MCF 10A (cell line): ENCODE measurements around the gene CORO7. TPM values are rescaled to one million over a fixed set of nuclear protein-coding genes. Genes with fewer than 3 reads are reported as not detected.

Source experiments
- BruUV-seq: library from RNA; stranded (reverse); fragments of 400-500 nt; replicated peaks from 2 replicates; lab custom pipeline; 2021; lab: Mats Ljungman, UMichigan
- CTCF ChIA-PET: fragments of 300-600 bp; sonication (Branson Sonifier 250); formaldehyde crosslinking; extraction: SDS; loops from one replicate; lab custom pipeline; 2021; ENCODE audit warnings: antibody characterized with exemption, inconsistent platforms; lab: Yijun Ruan, JAX
- POLR2A ChIA-PET: fragments of 300-600, 350-650 bp; sonication (Branson Sonifier 250); formaldehyde crosslinking; extraction: SDS; loops from one replicate; lab custom pipeline; 2020; ENCODE audit warnings: antibody characterized with exemption, inconsistent platforms; lab: Yijun Ruan, JAX
- DNase-seq: peaks from one replicate; pipeline ENCODE4 v3.0.0-alpha.2; 2018; ENCODE audit not compliant: unreplicated experiment
- H3K27ac Mint-ChIP-seq: one replicate; pipeline ENCODE4 v1.8.0; 2022; ENCODE audit warnings: mild to moderate bottlenecking, low read depth, mixed read lengths; ENCODE audit not compliant: unreplicated experiment
- H3K27me3 Mint-ChIP-seq: one replicate; pipeline ENCODE4 v1.8.0; 2022; ENCODE audit warnings: mixed read lengths; ENCODE audit not compliant: insufficient read depth, unreplicated experiment
- H3K36me3 Mint-ChIP-seq: one replicate; pipeline ENCODE4 v1.8.0; 2022; ENCODE audit warnings: mild to moderate bottlenecking, moderate library complexity, mixed read lengths; ENCODE audit not compliant: insufficient read depth, unreplicated experiment
- H3K4me1 Mint-ChIP-seq: one replicate; pipeline ENCODE4 v1.8.0; 2022; ENCODE audit warnings: mixed read lengths; ENCODE audit not compliant: insufficient read depth, unreplicated experiment
- H3K4me3 Mint-ChIP-seq: one replicate; pipeline ENCODE4 v1.8.0; 2022; ENCODE audit warnings: mild to moderate bottlenecking, moderate library complexity, mixed read lengths; ENCODE audit not compliant: unreplicated experiment
- H3K9me3 Mint-ChIP-seq: one replicate; pipeline ENCODE4 v1.8.0; 2022; ENCODE audit warnings: mixed read lengths; ENCODE audit not compliant: unreplicated experiment
- intact Hi-C: fragments of 100-400 bp; cut with micrococcal nuclease; formaldehyde crosslinking; loops from 2 replicates; pipeline ENCODE4 v1.14.1; 2022
- total RNA-seq: library from RNA; stranded (reverse); gene quantifications from 2 replicates; pipeline ENCODE4 v1.2.3, GENCODE V29; 2022
- TF ChIP-seq, protein P1 (sequence below): fragments of 200-600 bp; IDR thresholded peaks from one replicate; pipeline ENCODE4 v1.8.0; 2022; ENCODE audit warnings: antibody characterized with exemption, mild to moderate bottlenecking; ENCODE audit not compliant: unreplicated experiment

Gene CORO7
- total RNA-seq, 1 experiment from 2014 or later, result 20.3 TPM

DNA sequence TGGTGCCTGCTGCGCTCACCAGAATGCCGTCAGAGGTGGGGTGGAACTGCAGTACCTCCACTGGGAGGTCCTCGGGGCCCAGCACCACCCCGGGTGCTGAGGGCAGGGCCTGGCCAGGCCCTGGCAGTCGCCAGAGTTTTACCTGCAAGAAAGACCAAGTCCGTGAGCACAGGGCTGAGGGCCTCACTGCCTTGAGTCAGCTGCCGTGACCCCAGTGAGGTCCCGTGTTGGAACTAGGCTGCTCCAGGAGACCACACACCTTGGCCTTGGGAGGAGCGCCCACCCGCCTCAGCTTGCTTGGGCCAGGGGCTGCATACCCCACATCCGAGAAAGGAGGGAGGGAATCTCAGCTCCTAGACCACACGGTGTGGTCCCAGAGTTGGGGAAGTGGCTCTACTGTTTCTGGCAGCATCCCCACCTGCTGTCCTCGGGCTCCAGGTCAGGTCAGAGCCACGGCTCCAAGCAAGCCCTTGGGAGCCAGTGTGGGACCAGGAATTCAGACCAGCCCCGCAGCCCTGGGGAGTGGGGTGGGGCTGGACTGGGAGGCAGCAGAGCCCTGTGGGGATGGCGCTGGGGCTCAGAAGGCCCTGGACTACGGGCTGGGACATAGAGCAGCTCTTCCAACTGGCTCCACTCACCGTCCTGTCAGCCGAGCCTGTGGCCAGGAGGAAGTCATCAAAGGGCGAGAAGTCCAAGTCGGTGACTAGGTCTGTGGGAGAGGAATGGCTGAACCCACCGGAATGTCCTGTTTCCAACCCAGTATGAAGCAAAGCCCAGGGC, 8.7 kb downstream of the CORO7 start:
- TF ChIP-seq, protein P1, sequence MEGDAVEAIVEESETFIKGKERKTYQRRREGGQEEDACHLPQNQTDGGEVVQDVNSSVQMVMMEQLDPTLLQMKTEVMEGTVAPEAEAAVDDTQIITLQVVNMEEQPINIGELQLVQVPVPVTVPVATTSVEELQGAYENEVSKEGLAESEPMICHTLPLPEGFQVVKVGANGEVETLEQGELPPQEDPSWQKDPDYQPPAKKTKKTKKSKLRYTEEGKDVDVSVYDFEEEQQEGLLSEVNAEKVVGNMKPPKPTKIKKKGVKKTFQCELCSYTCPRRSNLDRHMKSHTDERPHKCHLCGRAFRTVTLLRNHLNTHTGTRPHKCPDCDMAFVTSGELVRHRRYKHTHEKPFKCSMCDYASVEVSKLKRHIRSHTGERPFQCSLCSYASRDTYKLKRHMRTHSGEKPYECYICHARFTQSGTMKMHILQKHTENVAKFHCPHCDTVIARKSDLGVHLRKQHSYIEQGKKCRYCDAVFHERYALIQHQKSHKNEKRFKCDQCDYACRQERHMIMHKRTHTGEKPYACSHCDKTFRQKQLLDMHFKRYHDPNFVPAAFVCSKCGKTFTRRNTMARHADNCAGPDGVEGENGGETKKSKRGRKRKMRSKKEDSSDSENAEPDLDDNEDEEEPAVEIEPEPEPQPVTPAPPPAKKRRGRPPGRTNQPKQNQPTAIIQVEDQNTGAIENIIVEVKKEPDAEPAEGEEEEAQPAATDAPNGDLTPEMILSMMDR, result no peak
- intact Hi-C loops, result no loop called here
- Mint-ChIP-seq H3K27ac (no peak overlapping the region), H3K4me3 (no peak overlapping the region), H3K9me3 (no peaks in the 10 kb centered on the region), H3K36me3 (peaks cover 15% of the 10 kb centered on the region), H3K4me1 (peaks cover 14% of the 10 kb centered on the region), H3K27me3 (no peaks in the 10 kb centered on the region)
- ChIA-PET CTCF (interaction anchor here (0.6 to 1.8 kb wide), 2 partner anchors 32 to 141 kb away, joined by 4 to 5 read pairs; no protein-coding TSS in a partner anchor), POLR2A (interaction anchor here (0.8 kb wide), 1 partner anchor 76 kb away, joined by 3 read pairs; no protein-coding TSS in a partner anchor)
- DNase-seq, result no peak
- no TSS peak for BruUV-seq

DNA sequence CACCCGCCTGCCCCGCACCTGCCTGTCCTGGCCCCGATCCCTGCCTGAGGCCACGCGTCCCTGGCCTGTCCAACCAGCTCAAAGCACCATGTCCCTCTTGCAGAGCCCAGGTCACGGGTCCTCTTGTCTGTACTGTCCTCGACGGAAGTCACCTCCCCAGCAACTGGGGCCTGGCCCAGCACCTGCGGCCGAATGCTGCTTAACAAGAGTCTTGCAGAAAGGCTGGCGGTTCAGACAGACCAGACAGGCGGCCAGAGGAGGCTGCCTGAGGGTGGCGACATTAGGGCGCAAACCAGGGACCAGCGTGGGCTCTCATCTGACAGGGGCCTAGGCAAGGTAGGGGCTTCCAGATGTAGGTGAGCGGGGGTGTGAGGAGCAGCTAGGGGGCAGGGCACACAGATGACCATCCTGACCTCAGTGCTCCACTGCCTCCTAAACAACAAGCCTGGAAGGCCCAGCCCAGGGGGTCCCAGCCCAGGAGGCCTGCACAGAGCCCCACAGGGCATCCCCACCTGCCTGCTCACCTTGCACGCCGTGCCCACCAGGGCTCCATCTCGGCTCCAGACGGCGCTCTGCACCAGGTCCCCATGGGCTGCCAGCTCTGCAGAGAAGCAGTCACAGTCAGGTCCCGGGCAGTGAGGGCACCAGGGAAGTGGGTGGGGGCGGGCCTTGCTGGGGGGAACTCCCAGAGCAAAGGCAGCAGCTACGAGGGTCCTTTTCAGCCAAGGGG, 11.3 kb downstream of the CORO7 start:
- DNase-seq, result no peak
- intact Hi-C loops, result loop anchor here (5.0 kb wide), 3 partner anchors 113 to 203 kb away; partner anchors contain the start of gene TFAP4
- no TSS peak for BruUV-seq
- no peak overlapping the region for H3K4me3 Mint-ChIP-seq
- ChIA-PET POLR2A (no interaction called here), CTCF (interaction anchor here (0.7 to 10.1 kb wide), 9 partner anchors 10 to 135 kb away, joined by 3 to 263 read pairs (median 5); partner anchors contain the start of gene VASN)
- H3K36me3 Mint-ChIP-seq, result peaks cover 14% of the 10 kb centered on the region
- H3K27ac Mint-ChIP-seq, result no peak overlapping the region
- H3K9me3 Mint-ChIP-seq, result no peaks in the 10 kb centered on the region
- TF ChIP-seq, protein P1, result no peak
- H3K27me3 Mint-ChIP-seq, result no peaks in the 10 kb centered on the region
- peaks cover under 1% of the 10 kb centered on the region for H3K4me1 Mint-ChIP-seq

- DNase-seq, result peak; percentile 38
- Mint-ChIP-seq H3K4me1 (no peaks in the 10 kb centered on the region), H3K27ac (no peak overlapping the region), H3K36me3 (peaks cover 18% of the 10 kb centered on the region), H3K27me3 (no peaks in the 10 kb centered on the region), H3K4me3 (no peak overlapping the region), H3K9me3 (no peaks in the 10 kb centered on the region)
- intact Hi-C loops, result loop anchor here (5.0 kb wide), 3 partner anchors 112 to 202 kb away; partner anchors contain the start of gene TFAP4
- TF ChIP-seq, protein P1, result peak; percentile 65
- CTCF ChIA-PET, result interaction anchor here (0.7 to 10.1 kb wide), 19 partner anchors 10 to 204 kb away, joined by 3 to 263 read pairs (median 5); partner anchors contain the start of genes CORO7, PAM16 and VASN
- POLR2A ChIA-PET, result interaction anchor here (1.0 to 1.2 kb wide), 2 partner anchors 31 to 133 kb away, joined by 3 to 4 read pairs; no protein-coding TSS in a partner anchor
- no TSS peak for BruUV-seq
Measured at GRCh38 chr16:4404247-4404966, 12.0 kb downstream of the CORO7 start.
